OCI-LY3 (cell line): ENCODE results near the gene NAT8L.

Source experiments
- H2AFZ ChIP-seq: fragments of 200-600, 300-600 bp; shearing (Covaris generic); 2 replicates; pipeline ENCODE4 v1.6.0; 2014; ENCODE audit warnings: antibody characterized with exemption, low read depth, low read length
- H3K27ac ChIP-seq: fragments of 200-600, 300-600 bp; sonication (generic); 2 replicates; pipeline ENCODE4 v1.5.1; 2014; ENCODE audit warnings: mild to moderate bottlenecking, low read length, moderate library complexity, mixed read lengths
- H3K27me3 ChIP-seq: fragments of 200-600, 300-600 bp; sonication (generic); 2 replicates; pipeline ENCODE4 v1.6.1; 2014; ENCODE audit warnings: low read depth, low read length, mixed read lengths
- H3K36me3 ChIP-seq: fragments of 200-600, 300-600 bp; sonication (generic); replicated peaks from 2 replicates; pipeline ENCODE3; 2014; ENCODE audit warnings: low read depth, low read length, mixed read lengths
- H3K4me1 ChIP-seq: fragments of 300-600, 200-600 bp; sonication (generic); 2 replicates; pipeline ENCODE4 v1.6.1; 2014; ENCODE audit warnings: low read length, mixed read lengths
- H3K4me2 ChIP-seq: fragments of 200-600, 300-600 bp; sonication (generic); 2 replicates; pipeline ENCODE4 v1.6.1; 2014; ENCODE audit warnings: low read length, mixed read lengths
- H3K4me3 ChIP-seq: fragments of 300-600, 200-600 bp; sonication (generic); 2 replicates; pipeline ENCODE4 v1.5.1; 2014; ENCODE audit warnings: antibody characterized with exemption, mild to moderate bottlenecking, low read length, moderate library complexity
- H3K79me2 ChIP-seq: fragments of 300-600, 200-600 bp; shearing (Covaris generic); 2 replicates; pipeline ENCODE4 v1.6.1; 2014; ENCODE audit warnings: mild to moderate bottlenecking, low read length, mixed read lengths
- H3K9ac ChIP-seq: fragments of 300-600, 200-600 bp; shearing (Covaris generic); 2 replicates; pipeline ENCODE4 v1.6.0; 2014; ENCODE audit warnings: mild to moderate bottlenecking, low read length, moderate library complexity
- H3K9me3 ChIP-seq: fragments of 200-600, 300-600 bp; shearing (Covaris generic); 2 replicates; pipeline ENCODE4 v1.6.1; 2014; ENCODE audit warnings: low read length, mixed read lengths; ENCODE audit not compliant: insufficient read depth
- H4K20me1 ChIP-seq: fragments of 200-600, 300-600 bp; sonication (generic); 2 replicates; pipeline ENCODE4 v1.6.1; 2016; ENCODE audit warnings: low read length, mixed read lengths; ENCODE audit not compliant: insufficient read depth
- EZH2phosphoT487 ChIP-seq: fragments of 200-600 bp; shearing (Covaris generic); IDR thresholded peaks from 2 replicates; pipeline ENCODE4 v1.6.1; 2018; ENCODE audit warnings: antibody characterized with exemption, mixed run types, low read depth
- TF ChIP-seq, protein P1 (sequence below): fragments of 200-600, 300-600 bp; sonication (generic); IDR thresholded peaks from 2 replicates; pipeline ENCODE4 v1.5.1; 2014; ENCODE audit warnings: antibody characterized with exemption, low read length, low read depth

Gene NAT8L

DNA sequence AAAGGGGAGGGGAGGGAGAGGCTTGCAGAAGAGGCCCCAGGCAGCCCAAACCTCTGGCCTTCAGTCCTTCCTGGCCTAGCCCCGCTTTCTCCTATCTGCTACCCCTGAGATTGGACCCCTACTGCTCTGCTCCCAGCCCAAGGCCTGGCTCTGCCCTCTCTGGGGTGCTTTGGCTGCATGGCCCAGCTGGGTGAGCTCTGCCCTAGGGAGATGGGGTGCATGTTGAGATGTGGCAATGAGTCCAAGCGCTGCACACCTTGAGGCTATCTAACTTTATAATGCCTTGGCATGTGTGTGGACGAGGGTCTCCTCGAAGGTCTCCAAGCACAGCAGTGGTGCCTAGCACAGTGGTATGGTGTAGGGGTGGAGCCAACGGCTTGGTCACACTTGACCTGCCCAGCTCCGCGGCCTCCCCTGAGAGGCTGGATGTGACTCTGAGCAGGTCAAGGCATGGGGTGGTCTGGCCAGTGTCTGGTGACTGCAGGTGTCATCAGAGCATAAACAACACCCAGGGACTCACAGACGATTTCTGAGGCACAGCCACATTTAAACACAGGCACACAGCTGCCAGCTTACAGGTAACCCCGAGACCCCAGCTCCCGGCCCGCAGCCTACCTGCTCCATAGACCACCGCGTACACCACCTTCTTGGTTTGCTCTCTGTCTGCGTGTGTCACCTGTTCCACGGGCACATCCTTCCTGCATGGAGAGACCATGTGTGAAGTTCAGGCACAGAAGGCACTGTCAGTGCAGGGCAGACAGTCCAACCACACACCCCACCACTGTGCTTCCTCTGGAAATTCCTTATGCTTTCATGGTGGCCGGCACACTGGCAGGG is 36.3 kb downstream of the NAT8L start:
- Histone ChIP-seq H3K36me3 (no peaks in the 10 kb centered on the region), H3K9me3 (peaks cover 4% of the 10 kb centered on the region; the same call in 1 of the 2 replicates), H3K27ac (no peak overlapping the region), H3K27me3 (no peaks in the 10 kb centered on the region), H3K79me2 (no peaks in the 10 kb centered on the region), H3K9ac (no peak overlapping the region), H3K4me2 (no peak overlapping the region), H4K20me1 (no peaks in the 10 kb centered on the region), H3K4me3 (no peak overlapping the region), H3K4me1 (no peaks in the 10 kb centered on the region), H2AFZ (no peak overlapping the region)
- TF ChIP-seq, protein P1, sequence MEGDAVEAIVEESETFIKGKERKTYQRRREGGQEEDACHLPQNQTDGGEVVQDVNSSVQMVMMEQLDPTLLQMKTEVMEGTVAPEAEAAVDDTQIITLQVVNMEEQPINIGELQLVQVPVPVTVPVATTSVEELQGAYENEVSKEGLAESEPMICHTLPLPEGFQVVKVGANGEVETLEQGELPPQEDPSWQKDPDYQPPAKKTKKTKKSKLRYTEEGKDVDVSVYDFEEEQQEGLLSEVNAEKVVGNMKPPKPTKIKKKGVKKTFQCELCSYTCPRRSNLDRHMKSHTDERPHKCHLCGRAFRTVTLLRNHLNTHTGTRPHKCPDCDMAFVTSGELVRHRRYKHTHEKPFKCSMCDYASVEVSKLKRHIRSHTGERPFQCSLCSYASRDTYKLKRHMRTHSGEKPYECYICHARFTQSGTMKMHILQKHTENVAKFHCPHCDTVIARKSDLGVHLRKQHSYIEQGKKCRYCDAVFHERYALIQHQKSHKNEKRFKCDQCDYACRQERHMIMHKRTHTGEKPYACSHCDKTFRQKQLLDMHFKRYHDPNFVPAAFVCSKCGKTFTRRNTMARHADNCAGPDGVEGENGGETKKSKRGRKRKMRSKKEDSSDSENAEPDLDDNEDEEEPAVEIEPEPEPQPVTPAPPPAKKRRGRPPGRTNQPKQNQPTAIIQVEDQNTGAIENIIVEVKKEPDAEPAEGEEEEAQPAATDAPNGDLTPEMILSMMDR = no peak
- no peak for TF ChIP-seq EZH2phosphoT487

DNA sequence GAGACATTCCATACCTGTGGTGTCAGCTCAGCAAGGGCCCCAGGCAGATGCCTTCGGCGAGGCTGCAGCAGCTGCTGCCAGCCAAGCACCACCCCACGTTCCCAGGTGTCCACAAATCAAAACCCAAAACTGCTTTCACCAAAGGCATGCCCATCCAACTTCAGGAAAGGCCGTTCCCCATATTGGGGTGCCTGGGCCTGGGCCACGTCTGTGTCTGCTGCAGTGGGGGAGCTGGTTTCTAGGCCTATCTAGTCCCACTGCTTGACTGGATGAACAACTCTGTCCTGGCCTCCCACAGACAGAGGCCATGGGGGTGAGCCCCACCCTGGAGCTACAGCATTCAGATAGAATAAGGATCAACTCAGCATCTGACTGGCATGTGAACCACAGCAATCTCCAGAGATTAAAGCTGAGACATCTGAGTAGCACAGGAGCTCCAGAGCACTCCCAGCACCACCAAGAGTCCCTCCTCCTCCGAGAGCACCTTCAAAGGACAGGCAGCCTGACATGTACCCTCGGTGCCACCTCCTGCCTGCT is 37.0 kb downstream of the NAT8L start:
- H3K27me3 ChIP-seq = no peaks in the 10 kb centered on the region
- no peak overlapping the region for H3K27ac ChIP-seq
- no peak overlapping the region for H2AFZ ChIP-seq
- no peak overlapping the region for H3K9ac ChIP-seq
- no peaks in the 10 kb centered on the region for H3K36me3 ChIP-seq
- no peak overlapping the region for H3K4me3 ChIP-seq
- TF ChIP-seq, protein P1 = no peak
- TF ChIP-seq EZH2phosphoT487 = no peak
- H4K20me1 ChIP-seq = no peaks in the 10 kb centered on the region
- no peaks in the 10 kb centered on the region for H3K4me1 ChIP-seq
- H3K9me3 ChIP-seq = peaks cover 4% of the 10 kb centered on the region; the same call in 1 of the 2 replicates
- H3K4me2 ChIP-seq = no peak overlapping the region
- no peaks in the 10 kb centered on the region for H3K79me2 ChIP-seq

DNA sequence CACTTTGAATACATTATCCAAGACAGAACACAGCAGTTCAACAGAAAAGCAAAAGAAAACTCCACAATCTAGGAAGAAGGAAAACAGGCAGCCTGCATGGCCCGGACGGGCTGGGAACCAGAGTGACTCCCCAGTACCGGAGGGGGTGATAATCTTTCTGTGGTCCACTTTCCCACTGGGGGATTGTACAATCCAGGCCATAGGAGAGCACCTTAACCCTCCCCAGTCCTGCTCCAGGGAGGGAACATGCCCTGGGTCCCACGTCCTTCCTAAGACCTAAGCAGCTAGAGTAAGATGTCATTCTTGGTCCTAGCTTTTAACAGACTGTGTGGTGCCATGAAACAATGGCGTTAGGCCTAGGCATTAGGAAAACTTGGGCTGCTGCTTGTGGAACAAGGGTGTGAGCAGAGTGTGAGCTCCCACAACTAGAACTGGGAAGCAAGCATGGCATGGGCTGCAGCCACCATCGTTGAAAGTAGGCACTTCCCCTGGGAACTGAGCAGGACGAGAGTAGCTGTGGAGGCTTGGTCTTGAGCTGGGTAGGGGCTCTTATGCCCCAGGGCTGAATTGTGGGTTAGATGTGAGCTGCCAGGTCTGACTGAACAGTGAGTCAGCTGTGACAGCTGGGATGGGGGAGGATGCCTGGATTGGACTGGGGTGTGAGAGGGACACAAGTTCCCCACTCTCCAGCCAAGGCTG is 42.4 kb downstream of the NAT8L start:
- Histone ChIP-seq H3K4me2 (no peak overlapping the region), H3K9ac (no peak overlapping the region), H3K4me3 (no peak overlapping the region), H3K27me3 (no peaks in the 10 kb centered on the region), H4K20me1 (no peaks in the 10 kb centered on the region), H3K9me3 (peaks cover 20% of the 10 kb centered on the region; the same call in 1 of the 2 replicates), H3K79me2 (no peaks in the 10 kb centered on the region), H2AFZ (no peak overlapping the region), H3K27ac (no peak overlapping the region), H3K4me1 (no peaks in the 10 kb centered on the region), H3K36me3 (no peaks in the 10 kb centered on the region)
- TF ChIP-seq EZH2phosphoT487 = no peak
- TF ChIP-seq, protein P1 = no peak
